HK-2 (cell line): ENCODE measurements around the gene BANP.
"Not testable (repeated sequence)": the region's sequence is repeated elsewhere in the genome, so short reads cannot be mapped to it uniquely, and the experiment has no call there.

Source experiments
- DNase-seq: peaks from one replicate; pipeline ENCODE4 v3.0.0-alpha.2; 2018; ENCODE audit not compliant: unreplicated experiment

Gene BANP

DNA sequence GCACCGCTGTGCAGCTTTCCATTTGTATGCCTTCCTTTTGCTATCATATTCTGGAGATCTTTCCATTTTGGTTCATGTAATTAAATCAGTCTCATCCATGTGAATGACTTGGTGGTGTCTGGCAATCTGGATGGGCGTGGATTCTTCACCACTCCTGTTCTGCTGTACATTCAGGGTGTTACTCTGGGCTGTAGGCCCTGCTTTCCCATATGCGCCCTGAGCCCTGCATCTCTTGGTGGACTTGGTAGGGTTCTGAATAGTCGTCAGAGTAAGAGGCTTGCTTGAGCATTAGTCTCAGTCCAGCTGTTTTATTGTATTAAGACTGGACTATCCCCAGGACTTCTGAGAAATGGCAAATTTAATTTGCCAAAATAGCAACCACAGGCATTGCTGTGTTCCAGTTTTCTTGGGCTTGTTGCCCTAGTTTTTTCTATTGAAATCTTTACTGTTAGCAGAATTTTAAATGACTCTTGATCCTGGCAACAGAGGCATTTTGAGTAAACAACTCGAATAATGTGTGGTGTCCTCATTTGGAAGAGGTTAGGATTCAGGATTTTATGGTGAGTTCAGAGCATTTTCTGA, 14.9 kb downstream of the BANP start:
- DNase-seq: no peak

GRCh38 chr16:87966685-87967185, 15.5 kb downstream of the BANP start:
- no peak for DNase-seq

DNA sequence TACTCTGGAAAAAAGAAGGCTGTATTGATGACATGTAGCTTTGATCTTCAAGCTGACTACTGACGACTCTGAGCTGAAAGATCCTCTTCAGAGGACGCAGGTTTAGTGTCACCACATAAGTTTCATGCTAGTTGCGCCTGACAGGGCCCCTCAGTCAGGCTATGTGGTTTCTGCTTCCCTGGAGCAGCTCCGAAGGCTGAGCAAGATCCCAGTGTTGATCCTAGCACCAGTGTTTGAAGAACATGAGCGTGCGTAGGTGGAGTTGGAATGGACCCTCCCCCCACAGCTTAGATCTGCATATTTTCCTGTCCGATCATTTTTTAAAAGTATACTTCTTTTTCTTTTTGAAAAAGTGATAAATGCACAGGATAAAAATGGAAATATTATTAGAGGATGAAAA, 17.3 kb downstream of the BANP start:
- DNase-seq: no peak

GRCh38 chr16:87970186-87970585, 19.0 kb downstream of the BANP start:
- no peak for DNase-seq

DNA sequence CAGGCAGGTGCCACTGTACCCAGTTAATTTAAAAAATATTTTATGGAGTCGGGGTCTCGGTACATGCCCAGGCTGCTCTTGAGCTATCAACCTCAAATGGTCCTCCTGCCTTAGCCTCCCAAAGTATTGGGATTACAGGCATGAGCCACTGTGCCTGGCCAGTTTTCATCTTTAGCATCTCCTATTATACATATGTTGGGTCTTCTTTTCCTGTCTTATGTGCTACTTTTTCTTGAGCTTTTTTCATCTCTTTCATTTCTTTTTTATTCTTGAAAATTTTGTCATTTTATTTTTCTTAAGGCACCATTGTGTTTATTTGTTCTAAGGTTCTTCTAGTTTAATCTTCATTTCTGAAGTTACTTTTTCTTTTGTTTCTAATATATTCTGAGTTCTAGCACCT, 20.7 kb downstream of the BANP start:
- no peak for DNase-seq

DNA sequence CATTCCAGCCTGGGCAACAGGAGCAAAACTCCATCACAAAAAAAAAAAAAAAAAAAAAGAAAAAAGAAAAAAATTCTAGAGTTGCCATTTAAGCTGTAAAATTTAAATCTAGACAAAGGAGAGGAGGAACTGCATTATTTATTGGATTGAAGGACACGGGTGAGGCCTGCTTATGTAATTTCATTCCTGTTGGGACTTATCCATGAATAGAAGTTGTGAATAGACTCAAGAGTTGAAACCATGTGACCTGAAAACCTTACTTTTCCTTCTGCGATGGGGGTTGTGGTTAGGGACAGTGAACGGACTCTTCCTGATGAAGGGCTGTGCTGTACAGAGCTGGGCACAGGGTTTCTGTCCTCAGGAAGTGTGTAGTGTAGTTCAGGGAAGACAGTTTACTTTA, 22.5 kb downstream of the BANP start:
- no peak for DNase-seq

- DNase-seq: no peak
Measured at GRCh38 chr16:87974178-87974577, 22.9 kb downstream of the BANP start.

GRCh38 chr16:87976665-87977064, 25.4 kb downstream of the BANP start:
- DNase-seq: no peak

GRCh38 chr16:87978127-87978526, 26.9 kb downstream of the BANP start:
- no peak for DNase-seq

GRCh38 chr16:87979352-87979751, 28.1 kb downstream of the BANP start:
- DNase-seq: no peak

DNA sequence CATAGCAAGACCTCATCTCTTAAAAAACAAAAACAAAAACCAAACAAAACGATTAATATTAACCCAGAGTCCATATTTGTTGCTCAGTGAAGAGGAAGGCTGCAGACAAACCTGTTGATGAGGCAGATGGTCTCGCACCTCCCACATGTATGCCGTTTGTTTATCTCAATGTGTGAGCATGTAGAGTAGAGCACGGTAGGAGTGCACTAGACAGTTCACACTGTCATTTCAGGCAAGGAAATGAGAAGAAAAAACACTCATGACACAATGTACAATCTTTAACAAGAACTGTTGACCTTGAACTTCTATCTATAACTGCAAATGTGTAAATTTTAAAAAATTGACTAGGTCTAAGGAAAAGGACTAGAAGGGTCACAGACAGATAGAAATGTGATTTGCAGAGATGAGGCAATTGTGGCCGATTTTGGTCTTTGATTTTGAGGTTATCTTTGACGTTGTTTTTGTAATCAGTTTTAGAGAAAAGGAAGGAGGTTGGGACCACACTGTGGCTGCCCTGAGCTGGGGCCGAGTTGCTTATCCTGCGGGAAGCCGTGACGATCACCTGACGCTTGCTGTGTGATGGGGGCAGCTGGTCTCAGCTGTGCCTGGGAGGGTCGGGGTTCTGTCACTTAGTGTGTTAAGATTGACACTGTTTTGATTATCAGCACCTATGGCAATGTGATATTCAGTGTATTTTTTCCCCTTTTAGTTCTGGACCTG, 28.8 kb downstream of the BANP start:
- not testable (repeated sequence) for DNase-seq

DNA sequence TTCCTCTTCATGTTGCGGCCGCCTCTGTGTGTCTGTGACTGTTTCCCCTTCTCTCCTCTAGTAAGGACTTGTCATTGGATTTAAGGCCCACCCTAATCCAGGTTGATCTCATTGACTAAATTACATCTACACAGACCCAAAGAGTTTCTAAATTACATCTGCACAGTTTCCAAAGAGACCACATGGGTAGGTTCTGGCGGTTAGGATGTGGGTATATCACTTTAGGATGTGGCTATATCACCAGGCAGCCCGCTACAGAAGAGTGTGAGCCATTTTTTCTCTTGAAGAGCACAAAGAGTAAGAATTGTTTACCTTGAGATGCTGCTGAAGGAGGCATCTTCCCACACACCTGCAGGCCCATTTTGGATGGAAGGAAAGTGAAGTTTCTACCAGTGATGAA, 30.1 kb downstream of the BANP start:
- not testable (repeated sequence) for DNase-seq

- no peak for DNase-seq
Measured at GRCh38 chr16:87982581-87983041, 31.4 kb downstream of the BANP start.

- not testable (repeated sequence) for DNase-seq
Measured at GRCh38 chr16:87983072-87983736, 32.0 kb downstream of the BANP start.

GRCh38 chr16:87983737-87984097, 32.5 kb downstream of the BANP start:
- peak; percentile 12 for DNase-seq

GRCh38 chr16:87984180-87984579, 32.9 kb downstream of the BANP start:
- peak; percentile 4 for DNase-seq

GRCh38 chr16:87984632-87985267, 33.5 kb downstream of the BANP start:
- DNase-seq: no peak

GRCh38 chr16:87985493-87985892, 34.3 kb downstream of the BANP start:
- not testable (repeated sequence) for DNase-seq

GRCh38 chr16:87986361-87986849, 35.2 kb downstream of the BANP start:
- DNase-seq: peak; percentile 64

GRCh38 chr16:87988596-87988995, 37.4 kb downstream of the BANP start:
- DNase-seq: not testable (repeated sequence)

DNA sequence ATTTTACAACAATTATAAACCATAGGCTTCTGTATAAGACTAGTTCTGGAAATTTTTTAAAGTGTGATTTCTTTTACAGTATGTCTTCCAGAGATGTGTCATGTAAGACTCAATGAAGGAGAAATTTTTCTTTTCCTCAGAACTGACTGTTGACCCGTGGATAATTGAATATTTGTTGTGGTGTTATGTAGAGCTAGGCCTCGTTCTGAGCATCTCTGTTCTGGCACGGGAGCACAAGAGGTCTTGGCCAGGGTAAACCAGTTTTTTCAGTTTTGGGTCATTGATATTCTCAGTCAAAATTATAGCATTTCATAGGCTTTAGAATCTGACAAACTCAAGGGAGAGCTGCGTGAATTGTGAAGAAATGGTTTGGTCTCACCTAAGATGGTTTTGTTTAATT, 39.0 kb downstream of the BANP start:
- DNase-seq: not testable (repeated sequence)

DNA sequence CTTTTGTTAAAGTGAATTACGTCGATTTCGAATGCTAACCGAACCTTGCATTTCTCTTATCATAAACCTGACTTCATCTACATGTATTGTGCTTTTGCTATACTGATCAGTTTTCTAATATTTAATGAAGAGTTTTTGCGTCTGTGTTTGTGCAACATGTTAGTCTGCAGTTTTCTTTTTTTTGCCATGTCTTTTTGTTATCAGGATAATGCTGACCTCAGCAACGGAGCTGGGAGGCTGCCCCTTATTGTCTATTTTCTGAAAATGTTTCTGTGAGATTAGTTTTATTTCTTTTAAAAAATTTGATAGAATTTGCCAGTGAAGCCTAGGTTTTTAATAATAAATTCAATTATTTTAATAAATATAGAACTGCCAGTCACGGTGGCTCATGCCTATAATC, 40.9 kb downstream of the BANP start:
- DNase-seq: not testable (repeated sequence)
